PC-9 (cell line): Measurements from ENCODE around the gene PPRC1. TPM values are rescaled to one million over a fixed set of nuclear protein-coding genes. Genes with fewer than 3 reads are reported as not detected.

Experiments
- BruUV-seq: library from RNA; stranded (reverse); fragments of 400-500 nt; replicated peaks from 2 replicates; lab custom pipeline; 2021; lab: Mats Ljungman, UMichigan
- CTCF ChIA-PET: fragments of 300-600 bp; sonication (Branson Sonifier 250); formaldehyde crosslinking; loops from one replicate; lab custom pipeline; 2022; ENCODE audit warnings: antibody characterized with exemption; lab: Charles Lee
- POLR2A ChIA-PET: fragments of 300-600 bp; sonication (Branson Sonifier 250); formaldehyde crosslinking; loops from one replicate; lab custom pipeline; 2022; ENCODE audit warnings: antibody characterized with exemption; ENCODE audit not compliant: unreplicated experiment; lab: Charles Lee
- DNase-seq, 2 experiments: peaks; one replicate each; pipeline versions ENCODE4 v3.0.0 to v3.0.0-alpha.2; 2015 to 2022; ENCODE audit warnings: mixed read lengths in 1 of 2
- H2AFZ ChIP-seq: fragments of 200-600 bp; sonication (generic); 2 replicates; pipeline ENCODE4 v1.8.1; 2017; ENCODE audit warnings: antibody characterized with exemption
- H3F3A ChIP-seq: fragments of 200-600 bp; sonication (generic); 2 replicates; pipeline ENCODE4 v1.8.1; 2017; ENCODE audit warnings: antibody characterized with exemption, mild to moderate bottlenecking, low read depth; ENCODE audit not compliant: insufficient read depth
- H3K27ac ChIP-seq: fragments of 200-600 bp; sonication (generic); 2 replicates; pipeline ENCODE4 v1.6.1; 2016; ENCODE audit warnings: mixed run types
- H3K27me3 ChIP-seq: fragments of 200-600 bp; sonication (generic); 2 replicates; pipeline ENCODE4 v1.6.1; 2016; ENCODE audit warnings: low read depth, mixed run types; ENCODE audit not compliant: insufficient read depth
- H3K36me3 ChIP-seq: fragments of 200-600 bp; sonication (generic); 2 replicates; pipeline ENCODE4 v1.6.1; 2016; ENCODE audit warnings: low read depth, mixed run types
- H3K4me1 ChIP-seq: fragments of 200-600 bp; sonication (generic); replicated peaks from 2 replicates; pipeline ENCODE4 v1.6.1; 2016; ENCODE audit warnings: mixed run types; ENCODE audit not compliant: insufficient read depth
- H3K4me2 ChIP-seq: fragments of 200-600 bp; sonication (generic); 2 replicates; pipeline ENCODE4 v1.6.1; 2017; ENCODE audit warnings: mixed run types
- H3K4me3 ChIP-seq: fragments of 200-600 bp; sonication (generic); 2 replicates; pipeline ENCODE4 v1.6.1; 2016; ENCODE audit warnings: mixed run types
- H3K79me2 ChIP-seq: fragments of 200-600 bp; sonication (generic); 2 replicates; pipeline ENCODE4 v1.6.1; 2017; ENCODE audit warnings: low read depth, mixed run types
- H3K9me2 ChIP-seq: fragments of 200-600 bp; sonication (generic); 2 replicates; pipeline ENCODE4 v1.8.1; 2017; ENCODE audit warnings: mild to moderate bottlenecking; ENCODE audit not compliant: insufficient read depth
- H3K9me3 ChIP-seq: fragments of 200-600 bp; sonication (generic); 2 replicates; pipeline ENCODE4 v1.8.1; 2016; ENCODE audit warnings: low read depth; ENCODE audit not compliant: insufficient read depth
- H4K20me1 ChIP-seq: fragments of 200-600 bp; sonication (generic); 2 replicates; pipeline ENCODE4 v1.8.1; 2017; ENCODE audit not compliant: insufficient read depth
- CTCF ChIP-seq: fragments of 200-600 bp; sonication (generic); conservative IDR thresholded peaks from 2 replicates; pipeline ENCODE4 v1.6.1; 2017; ENCODE audit warnings: mixed run types, antibody characterized with exemption, mild to moderate bottlenecking, moderate library complexity
- EZH2 ChIP-seq: fragments of 200-600 bp; sonication (generic); IDR thresholded peaks from 2 replicates; pipeline ENCODE4 v1.8.0; 2017; ENCODE audit warnings: antibody characterized with exemption, low read depth
- intact Hi-C: fragments of 100-400 bp; cut with micrococcal nuclease; formaldehyde crosslinking; loops from one replicate; pipeline ENCODE4 v1.10.0; 2022; ENCODE audit not compliant: unreplicated experiment
- total RNA-seq: library from RNA; stranded (reverse); gene quantifications from 2 replicates; pipeline ENCODE4 v1.2.3, GENCODE V29; 2021

PPRC1 gene
- total RNA-seq, 1 experiment from 2014 or later: 22.9 TPM

DNA sequence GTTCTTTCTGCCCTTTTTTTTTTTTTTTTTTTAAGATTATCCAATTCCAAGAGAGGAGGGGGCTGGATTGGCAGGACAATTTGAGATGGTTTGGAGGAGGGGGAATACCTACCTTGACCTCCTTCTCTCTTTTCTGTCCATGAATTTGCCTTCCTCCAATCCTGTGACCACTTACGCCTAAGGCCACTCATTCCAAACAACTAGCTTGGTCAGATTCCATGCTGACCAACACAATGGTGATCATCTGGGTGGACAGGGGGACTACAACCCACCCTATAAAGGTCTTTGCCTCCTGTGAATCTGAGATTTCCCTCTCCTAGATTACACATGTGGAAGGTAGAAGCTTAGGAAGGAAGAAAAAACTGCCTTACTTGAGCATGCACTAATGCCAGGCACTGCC lies 10.4 kb upstream of the PPRC1 start:
- H4K20me1 ChIP-seq: no peaks in the 10 kb centered on the region
- no peaks in the 10 kb centered on the region for H3K27me3 ChIP-seq
- H3F3A ChIP-seq: 0 out of 2 replicates have a peak, but pooled peaks cover under 1% of the 10 kb centered on the region
- intact Hi-C loops: no loop called here
- no peaks in the 10 kb centered on the region for H3K9me2 ChIP-seq
- no TSS peak for BruUV-seq
- no peaks in the 10 kb centered on the region for H3K79me2 ChIP-seq
- no peak for DNase-seq
- H2AFZ ChIP-seq: no peak overlapping the region
- no peak overlapping the region for H3K27ac ChIP-seq
- TF ChIP-seq EZH2 (no peak), CTCF (no peak)
- CTCF ChIA-PET: interaction anchor here (0.6 kb wide), 1 partner anchor 300 kb away, joined by 7 read pairs; no protein-coding TSS in a partner anchor
- H3K36me3 ChIP-seq: no peaks in the 10 kb centered on the region
- H3K9me3 ChIP-seq: no peaks in the 10 kb centered on the region
- H3K4me2 ChIP-seq: no peak overlapping the region
- peaks cover under 1% of the 10 kb centered on the region; the same call in 1 of the 2 replicates for H3K4me1 ChIP-seq
- no peak overlapping the region for H3K4me3 ChIP-seq
- POLR2A ChIA-PET: interaction anchor here (0.6 kb wide), 1 partner anchor 10 kb away, joined by 3 read pairs; no protein-coding TSS in a partner anchor

- Histone ChIP-seq H2AFZ (no peak overlapping the region), H3K27me3 (no peaks in the 10 kb centered on the region), H3K9me2 (no peaks in the 10 kb centered on the region), H3K27ac (no peak overlapping the region), H3K36me3 (no peaks in the 10 kb centered on the region), H3K79me2 (no peaks in the 10 kb centered on the region), H3F3A (0 out of 2 replicates have a peak, but pooled peaks cover 4% of the 10 kb centered on the region), H3K9me3 (no peaks in the 10 kb centered on the region), H4K20me1 (no peaks in the 10 kb centered on the region), H3K4me1 (peaks cover 7% of the 10 kb centered on the region; the same call in 1 of the 2 replicates), H3K4me2 (no peak overlapping the region), H3K4me3 (no peak overlapping the region)
- intact Hi-C loops: no loop called here
- POLR2A ChIA-PET: interaction anchor here (0.6 kb wide), 1 partner anchor 9 kb away, joined by 4 read pairs; no protein-coding TSS in a partner anchor
- CTCF ChIA-PET: no interaction called here
- BruUV-seq: no TSS peak
- no peak for TF ChIP-seq CTCF
- DNase-seq: no peak
Measured at GRCh38 chr10:102123223-102123622, 9.6 kb upstream of the PPRC1 start.

GRCh38 chr10:102131286-102132170 lies 1.3 kb upstream of the PPRC1 start:
- Histone ChIP-seq H4K20me1 (peaks cover 26% of the 10 kb centered on the region), H3K27ac (no peak overlapping the region), H3K36me3 (no peaks in the 10 kb centered on the region; the same call in 1 of the 2 replicates), H3K9me3 (no peaks in the 10 kb centered on the region), H2AFZ (peak overlapping the region; percentile 77; the same call in 1 of the 2 replicates), H3K4me2 (peak overlapping the region; percentile 85; the same call in 1 of the 2 replicates), H3K4me3 (no peak overlapping the region), H3F3A (peaks cover 13% of the 10 kb centered on the region), H3K27me3 (no peaks in the 10 kb centered on the region), H3K4me1 (peaks cover 30% of the 10 kb centered on the region), H3K79me2 (peaks cover 37% of the 10 kb centered on the region), H3K9me2 (no peaks in the 10 kb centered on the region)
- intact Hi-C loops: loop anchor here (1.0 to 2.0 kb wide), 3 partner anchors 15 to 291 kb away; partner anchors contain the start of gene NOLC1
- DNase-seq: peak in 1 of 2 experiments; percentile 54
- TF ChIP-seq EZH2: no peak
- no peak for TF ChIP-seq CTCF
- CTCF ChIA-PET: interaction anchor here (0.7 kb wide), 1 partner anchor 54 kb away, joined by 8 read pairs; no protein-coding TSS in a partner anchor
- POLR2A ChIA-PET: interaction anchor here (0.7 kb wide), 1 partner anchor 19 kb away, joined by 11 read pairs; no protein-coding TSS in a partner anchor
- no TSS peak for BruUV-seq
